GM21423 (cell line): ENCODE measurements around the gene PACSIN2.
"Not testable (repeated sequence)": the region's sequence is repeated elsewhere in the genome, so short reads cannot be mapped to it uniquely, and the experiment has no call there.

Source experiments
- ATAC-seq: cut with Tn5 transposase; IDR thresholded peaks from one replicate; pipeline ENCODE4 v1.9.1; 2021; ENCODE audit warnings: mild to moderate bottlenecking, moderate library complexity; ENCODE audit not compliant: unreplicated experiment

The PACSIN2 gene

DNA sequence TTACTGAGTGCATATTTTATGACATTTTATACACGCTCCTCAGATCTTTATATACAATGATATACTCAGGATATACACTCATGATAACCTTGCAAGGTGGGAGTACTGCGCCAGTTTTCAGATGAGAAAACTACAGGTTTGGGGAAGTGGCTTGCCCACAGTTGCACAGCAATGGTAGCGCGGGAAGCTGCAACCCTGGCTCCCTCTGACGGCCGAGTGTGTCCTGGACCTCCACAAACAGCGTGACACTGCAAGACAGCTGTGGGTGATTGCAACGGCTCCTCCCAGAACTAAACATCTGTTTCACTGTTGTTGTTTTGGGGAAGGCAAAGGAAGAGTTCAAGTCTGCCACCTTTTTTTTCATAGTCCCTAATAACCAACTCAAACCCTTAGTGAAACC, 47.0 kb downstream of the PACSIN2 start:
- ATAC-seq: no peak

GRCh38 chr22:42967005-42967404, 47.9 kb downstream of the PACSIN2 start:
- ATAC-seq: no peak

DNA sequence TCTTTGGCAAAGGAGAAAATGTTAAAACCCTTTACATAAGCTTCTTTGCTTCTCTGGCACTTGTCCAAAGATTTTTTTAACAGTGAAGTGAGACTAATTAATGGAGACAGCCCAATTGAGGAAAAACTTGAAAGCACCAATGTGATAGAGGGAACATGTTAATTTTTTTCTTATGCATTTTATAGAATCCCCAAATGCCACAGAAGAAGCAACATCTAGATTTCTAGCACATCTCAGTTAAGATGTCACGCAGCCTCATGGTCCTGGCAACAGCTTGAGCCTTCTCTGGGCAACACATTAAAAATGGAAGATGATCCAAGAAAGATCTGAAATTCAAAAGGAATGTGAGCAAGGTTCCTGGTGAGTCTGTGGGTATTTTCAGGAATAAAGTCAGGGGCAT, 48.5 kb downstream of the PACSIN2 start:
- ATAC-seq: no peak

- ATAC-seq: peak; percentile 61
Observed at GRCh38 chr22:42964994-42965699, 49.8 kb downstream of the PACSIN2 start.

DNA sequence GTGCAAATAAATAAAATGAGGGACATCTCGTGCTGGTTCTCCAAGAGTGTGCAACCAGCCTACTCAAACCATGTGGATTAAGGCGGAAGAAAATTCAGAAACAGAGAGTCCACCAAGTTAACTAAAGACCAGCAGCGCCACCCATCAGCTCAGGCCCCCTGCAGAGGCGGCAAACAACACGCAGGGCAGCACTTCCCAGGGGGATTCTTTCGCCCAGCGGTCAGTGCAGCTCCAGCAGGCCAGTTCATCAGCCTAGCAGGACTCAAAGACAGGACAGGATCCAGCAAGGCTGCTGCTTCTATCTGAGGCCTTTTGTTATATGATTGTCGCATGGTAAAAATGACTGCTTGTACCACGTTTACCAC, 51.7 kb downstream of the PACSIN2 start:
- ATAC-seq: no peak

DNA sequence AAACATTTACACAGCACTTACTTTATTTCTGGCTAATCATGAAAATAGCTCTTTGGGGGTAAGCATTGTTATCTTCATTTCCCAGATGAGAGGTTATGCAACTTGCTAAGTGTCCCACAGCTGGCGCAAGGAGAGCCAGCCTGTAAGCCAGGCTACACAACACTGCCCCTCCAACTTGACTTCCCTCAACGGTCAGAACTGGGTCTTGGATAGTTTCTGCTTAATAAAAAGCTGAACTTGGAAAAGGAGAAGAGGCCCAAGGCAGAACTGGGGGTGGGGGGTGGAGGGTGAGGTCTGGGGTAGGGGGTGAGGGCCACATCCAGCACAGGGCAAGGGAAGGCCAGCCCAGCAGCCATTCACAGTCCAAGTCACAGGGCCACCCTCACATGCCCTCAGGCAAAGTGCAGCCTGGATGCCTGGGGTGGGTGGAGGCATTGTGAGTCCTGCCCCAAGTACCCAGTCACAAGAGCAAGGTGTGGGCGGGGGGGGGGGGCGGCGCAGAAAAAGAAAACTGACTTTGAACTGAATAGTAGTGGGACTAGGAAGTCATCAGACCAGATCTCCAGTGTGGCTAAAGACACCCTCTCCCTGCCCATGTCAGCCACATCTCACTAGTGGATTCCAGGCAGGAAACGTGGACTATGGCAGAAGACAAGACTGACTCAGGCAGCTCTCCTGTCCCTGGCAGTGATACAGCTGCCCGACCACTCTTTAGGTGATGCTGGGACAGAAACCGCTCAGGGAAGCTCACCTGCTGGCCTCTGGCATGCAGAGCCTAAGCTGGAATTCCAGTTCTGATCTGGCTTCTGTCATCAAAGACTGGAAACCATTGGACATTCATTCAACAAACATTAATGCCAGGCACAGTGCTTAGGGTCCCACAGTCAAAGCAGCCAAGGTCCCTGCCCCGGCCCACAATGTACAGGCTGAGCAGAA, 52.4 kb downstream of the PACSIN2 start:
- no peak for ATAC-seq

- no peak for ATAC-seq
Observed at GRCh38 chr22:42961810-42962209, 53.1 kb downstream of the PACSIN2 start.

DNA sequence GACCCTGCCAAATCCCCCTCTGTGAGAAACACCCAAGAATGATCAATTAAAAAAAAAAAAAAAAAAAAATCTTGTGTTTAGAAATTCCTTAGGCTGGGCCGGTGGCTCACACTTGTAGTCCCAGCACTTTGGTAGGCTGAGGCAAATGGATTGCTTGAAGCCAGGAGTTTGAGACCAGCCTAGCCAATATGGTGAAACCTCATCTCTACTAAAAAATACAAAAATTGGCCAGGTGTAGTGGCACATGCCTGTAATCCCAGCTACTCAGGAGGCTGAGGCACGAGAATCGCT, 53.6 kb downstream of the PACSIN2 start:
- ATAC-seq: not testable (repeated sequence)

GRCh38 chr22:42960531-42961399, 54.2 kb downstream of the PACSIN2 start:
- ATAC-seq: no peak

GRCh38 chr22:42959576-42960509, 55.1 kb downstream of the PACSIN2 start:
- ATAC-seq: no peak

DNA sequence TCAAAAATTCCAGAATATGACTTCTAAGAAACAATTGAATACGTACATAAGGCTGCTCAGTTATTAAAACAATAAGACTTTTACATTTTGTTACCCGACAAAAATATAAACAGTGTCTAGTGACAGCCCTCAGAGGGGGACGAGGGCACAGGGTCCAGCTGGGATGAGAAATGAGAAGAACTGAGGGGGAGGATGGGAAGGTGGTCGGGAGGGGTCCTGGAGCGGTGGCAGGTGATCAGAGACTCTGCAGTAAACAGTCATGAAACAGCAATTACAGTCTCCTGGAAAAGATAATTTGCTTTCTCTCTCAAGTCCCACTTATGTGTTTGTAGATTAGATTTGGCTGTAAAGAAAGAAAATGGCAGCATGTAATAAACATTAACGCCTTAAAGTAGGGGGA, 56.0 kb downstream of the PACSIN2 start:
- ATAC-seq: no peak

GRCh38 chr22:42957958-42958357, 57.0 kb downstream of the PACSIN2 start:
- ATAC-seq: no peak

DNA sequence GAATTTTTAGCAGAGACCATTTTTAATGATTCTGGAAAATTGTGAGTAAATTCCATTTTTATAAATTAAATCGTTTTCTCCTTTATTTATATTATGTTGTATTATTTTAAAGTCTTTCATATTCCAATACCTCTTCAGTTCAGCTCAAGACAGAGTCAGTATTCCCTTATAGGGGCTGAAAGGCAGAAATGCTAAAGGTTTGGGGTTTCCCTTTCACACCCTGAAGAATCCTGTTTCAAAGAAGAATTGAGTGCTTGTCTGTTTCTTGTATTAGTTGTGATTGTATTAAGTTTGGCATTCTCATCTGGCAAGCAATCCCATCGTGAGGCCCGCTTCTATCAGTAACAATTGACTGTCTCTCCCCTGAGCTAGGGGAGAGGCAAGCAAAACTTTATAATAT, 57.4 kb downstream of the PACSIN2 start:
- ATAC-seq: no peak

GRCh38 chr22:42955848-42956247, 59.1 kb downstream of the PACSIN2 start:
- no peak for ATAC-seq

DNA sequence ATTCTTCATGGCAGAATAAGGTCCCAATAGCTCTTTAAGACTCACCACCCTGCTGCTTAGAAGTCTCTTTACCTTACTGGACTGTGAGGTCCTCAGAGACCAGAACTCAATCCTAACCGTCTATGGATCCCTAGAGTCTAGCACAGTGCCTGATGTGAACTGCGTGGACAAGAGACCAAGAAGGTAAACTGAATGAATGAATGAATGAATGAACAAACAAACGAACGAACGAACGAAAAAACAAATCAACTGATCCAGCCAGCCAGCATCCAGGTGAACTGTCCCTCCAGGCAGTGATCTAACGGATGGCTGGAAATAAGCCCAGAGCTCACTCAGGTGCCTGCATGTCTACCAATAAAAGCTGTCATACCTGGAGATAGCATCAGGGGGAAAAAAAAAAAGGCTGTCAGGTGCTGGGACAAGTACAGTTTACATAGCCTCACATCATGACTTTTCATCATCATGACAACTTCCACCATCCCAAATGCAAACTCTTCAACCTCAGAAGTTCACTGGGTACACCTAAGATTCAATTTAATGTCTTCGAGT, 59.8 kb downstream of the PACSIN2 start:
- ATAC-seq: no peak

DNA sequence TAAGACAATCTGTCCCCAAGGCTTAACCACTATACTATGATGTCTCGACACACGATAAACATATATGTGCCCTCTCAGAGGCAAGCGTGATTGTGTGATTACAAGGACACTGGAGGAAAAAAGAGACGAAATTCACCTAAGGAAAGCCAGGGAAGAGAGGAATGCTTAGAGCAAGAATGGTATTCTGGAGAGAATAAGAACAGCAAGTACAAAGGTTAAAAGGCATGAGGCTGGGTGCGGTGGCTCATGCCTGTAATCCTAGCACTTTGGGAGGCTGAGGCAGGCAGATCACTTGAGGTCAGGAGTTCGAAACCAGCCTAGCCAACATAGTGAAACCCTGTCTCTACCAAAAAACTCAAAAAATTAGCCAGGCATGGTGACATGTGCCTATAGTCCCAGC, 61.2 kb downstream of the PACSIN2 start:
- ATAC-seq: not testable (repeated sequence)

DNA sequence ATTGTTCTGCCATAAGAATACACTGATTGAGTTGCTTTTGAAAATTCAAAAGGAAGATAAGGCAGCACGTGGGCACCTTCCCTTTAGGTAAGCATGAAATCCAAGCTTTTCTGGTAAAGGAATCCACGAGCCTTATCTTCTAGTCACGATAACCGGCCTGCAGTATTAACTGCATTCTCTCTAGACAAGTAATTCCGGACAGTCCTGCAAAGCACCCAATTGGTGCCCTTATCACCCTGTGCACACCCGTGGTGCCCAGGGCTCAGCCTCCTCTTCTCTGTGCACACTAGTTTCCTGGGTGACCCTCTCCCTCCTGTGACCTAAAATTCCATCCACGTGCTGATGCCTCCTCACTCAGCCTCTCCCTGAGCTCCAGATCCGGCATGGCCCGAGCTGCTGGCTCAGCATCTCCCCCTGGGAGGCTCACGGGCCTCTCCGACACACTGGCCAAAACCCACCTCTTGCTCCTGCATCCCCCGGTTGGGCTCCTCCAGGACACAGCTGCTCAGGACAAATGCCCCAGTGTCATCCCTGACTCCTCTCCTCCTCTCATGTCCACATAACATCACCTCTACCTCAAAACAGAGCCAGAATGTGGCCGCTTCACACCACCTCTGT, 63.7 kb downstream of the PACSIN2 start:
- ATAC-seq: no peak

DNA sequence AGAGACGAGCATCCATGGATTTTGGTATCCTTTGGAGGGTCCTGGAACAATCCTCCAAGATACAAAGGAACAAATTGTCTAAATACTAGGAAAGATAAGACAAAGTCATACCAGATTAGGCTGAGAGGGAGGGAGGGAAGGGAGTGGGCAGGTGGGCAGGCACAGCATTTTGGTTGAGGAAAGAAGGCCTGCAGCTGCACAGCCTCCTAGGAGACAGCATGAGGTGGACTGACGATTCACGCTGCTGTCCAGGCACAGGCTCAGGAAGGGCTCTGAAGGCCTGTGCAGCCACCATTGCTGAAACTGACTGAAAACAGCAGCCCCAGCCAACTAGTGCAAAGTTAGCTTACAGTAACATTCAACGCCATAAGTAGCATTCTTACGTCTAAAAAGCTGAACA, 64.7 kb downstream of the PACSIN2 start:
- ATAC-seq: no peak

- no peak for ATAC-seq
Observed at GRCh38 chr22:42949159-42949558, 65.8 kb downstream of the PACSIN2 start.

DNA sequence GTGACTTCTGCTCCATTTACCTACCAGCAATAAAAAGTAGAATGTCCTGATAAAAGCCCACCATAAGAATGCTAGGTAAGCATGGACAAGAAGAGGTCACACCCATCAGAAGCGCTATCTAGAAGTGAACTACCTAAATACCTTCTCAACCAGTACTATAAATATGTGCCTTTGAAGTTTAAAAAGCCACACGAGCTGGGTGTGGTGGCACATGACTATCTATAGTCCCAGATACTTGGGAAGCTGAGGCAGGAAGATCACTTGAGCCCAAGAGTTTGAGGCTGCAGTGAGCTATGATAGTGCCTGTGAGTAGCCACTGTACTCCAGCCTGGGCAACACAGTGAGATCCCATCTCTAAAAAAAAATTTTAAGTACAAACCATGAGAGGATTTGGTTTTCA, 66.7 kb downstream of the PACSIN2 start:
- no peak for ATAC-seq
